CD4-positive, alpha-beta T cell (primary cell): Measurements from ENCODE around the gene RIMKLB. TPM values are rescaled to one million over a fixed set of nuclear protein-coding genes. Genes with fewer than 3 reads are reported as not detected.
"Not testable (repeated sequence)": the region's sequence is repeated elsewhere in the genome, so short reads cannot be mapped to it uniquely, and the experiment has no call there.

ENCODE experiments used
- ATAC-seq: fragments of 200-7000 bp; cut with Tn5 transposase; one replicate; pipeline ENCODE4 v1.10.0; 2022; ENCODE audit warnings: mild to moderate bottlenecking; ENCODE audit not compliant: poor library complexity
- CTCF ChIA-PET: fragments of 350-600 bp; sonication (Branson Sonifier 250); formaldehyde crosslinking; loops from one replicate; lab custom pipeline; 2021; ENCODE audit warnings: antibody characterized with exemption, inconsistent platforms; lab: Charles Lee
- POLR2A ChIA-PET: fragments of 350-600 bp; sonication (Branson Sonifier 250); formaldehyde crosslinking; loops from one replicate; lab custom pipeline; 2021; ENCODE audit warnings: antibody characterized with exemption, inconsistent platforms; lab: Charles Lee
- DNase-seq, 14 experiments: peaks; one replicate each; pipeline ENCODE4 v3.0.0-alpha.2; 2013 to 2020; ENCODE audit warnings: mixed read lengths in 2 of 14
- H3K27ac ChIP-seq, 2 donors: one replicate each; pipeline versions ENCODE4 v1.5.1 to v1.7.0; 2013; ENCODE audit warnings: low read length in 2 of 2, low read depth in 1 of 2, mild to moderate bottlenecking in 1 of 2
- H3K27me3 ChIP-seq, 2 experiments: 1 replicate in 1 of 2; 2 replicates in 1 of 2; pipeline versions ENCODE4 v1.6.1 to v1.7.0; 2013; ENCODE audit warnings: low read length in 2 of 2, control low read depth in 1 of 2, mild to moderate bottlenecking in 1 of 2, moderate library complexity in 1 of 2; ENCODE audit not compliant: insufficient read depth in 2 of 2, control insufficient read depth in 1 of 2
- H3K36me3 ChIP-seq: one replicate; pipeline ENCODE4 v1.6.1; 2013; ENCODE audit warnings: low read length, control low read depth; ENCODE audit not compliant: insufficient read depth
- H3K4me1 ChIP-seq: one replicate; pipeline ENCODE4 v1.6.1; 2013; ENCODE audit warnings: low read length, control low read depth; ENCODE audit not compliant: insufficient read depth
- H3K4me3 ChIP-seq: one replicate; pipeline ENCODE4 v1.5.1; 2013; ENCODE audit warnings: mild to moderate bottlenecking, low read length, moderate library complexity
- H3K9me3 ChIP-seq, 2 experiments: 1 replicate in 1 of 2; 2 replicates in 1 of 2; pipeline versions ENCODE4 v1.6.1 to v1.7.0; 2013; ENCODE audit warnings: low read length in 2 of 2, mild to moderate bottlenecking in 2 of 2, control low read depth in 1 of 2, moderate library complexity in 1 of 2; ENCODE audit not compliant: control insufficient read depth in 1 of 2, insufficient read depth in 1 of 2
- H3K27ac Mint-ChIP-seq: one replicate; pipeline ENCODE4 v1.8.0; 2020; ENCODE audit warnings: mixed read lengths
- H3K27me3 Mint-ChIP-seq: one replicate; pipeline ENCODE4 v1.8.0; 2021; ENCODE audit warnings: mixed read lengths
- H3K36me3 Mint-ChIP-seq: one replicate; pipeline ENCODE4 v1.8.0; 2021; ENCODE audit warnings: low read depth, mixed read lengths
- H3K4me1 Mint-ChIP-seq: one replicate; pipeline ENCODE4 v1.8.0; 2021; ENCODE audit warnings: low read depth, mixed read lengths
- H3K4me3 Mint-ChIP-seq: one replicate; pipeline ENCODE4 v1.8.0; 2020; ENCODE audit warnings: mild to moderate bottlenecking, mixed read lengths
- H3K9me3 Mint-ChIP-seq: one replicate; pipeline ENCODE4 v1.8.0; 2020; ENCODE audit warnings: mixed read lengths
- CTCF ChIP-seq: fragments of 200-600 bp; IDR thresholded peaks from one replicate; pipeline ENCODE4 v1.8.0; 2022; ENCODE audit warnings: antibody characterized with exemption, mild to moderate bottlenecking
- intact Hi-C, 2 experiments: fragments of 100-400 bp; cut with DNase I in 1 of 2; cut with micrococcal nuclease in 1 of 2; formaldehyde crosslinking; loops; one replicate each; pipeline versions ENCODE4 v1.15.1 to v1.9.0; 2023 to 2025; cut with DNase I, micrococcal nuclease
- total RNA-seq, 174 experiments: library from RNA in 2 of 174; stranded (reverse) in 2 of 174; gene quantifications; one replicate each; pipeline ENCODE4 v1.2.3 and lab custom pipeline; 2021 to 2026

The RIMKLB gene
- total RNA-seq, 2 experiments from 2014 or later = 14.8 to 15.2 TPM

GRCh38 chr12:8746046-8746445, 48.3 kb downstream of the RIMKLB start:
- ChIA-PET CTCF (no interaction called here), POLR2A (no interaction called here)
- no peaks in the 10 kb centered on the region for H3K27me3 ChIP-seq
- no peaks in the 10 kb centered on the region for H3K36me3 ChIP-seq
- no peak overlapping the region for H3K4me3 ChIP-seq
- no peaks in the 10 kb centered on the region for H3K9me3 Mint-ChIP-seq
- no peak overlapping the region for H3K4me3 Mint-ChIP-seq
- H3K4me1 Mint-ChIP-seq = no peaks in the 10 kb centered on the region
- H3K36me3 Mint-ChIP-seq = peaks cover 25% of the 10 kb centered on the region
- no peak for TF ChIP-seq CTCF
- H3K27ac Mint-ChIP-seq = no peak overlapping the region
- no peak for ATAC-seq
- intact Hi-C loops = no loop called here
- no peak overlapping the region for H3K27ac ChIP-seq
- no peaks in the 10 kb centered on the region for H3K9me3 ChIP-seq
- no peaks in the 10 kb centered on the region for H3K4me1 ChIP-seq
- no peak for DNase-seq
- H3K27me3 Mint-ChIP-seq = no peaks in the 10 kb centered on the region

GRCh38 chr12:8760076-8760475, 62.3 kb downstream of the RIMKLB start:
- ATAC-seq, DNase-seq, H3K4me3 Mint-ChIP-seq, H3K36me3 ChIP-seq, H3K9me3 Mint-ChIP-seq, POLR2A ChIA-PET, CTCF ChIA-PET, H3K27me3 ChIP-seq, H3K4me3 ChIP-seq, H3K27me3 Mint-ChIP-seq, intact Hi-C loops, H3K4me1 ChIP-seq, H3K27ac ChIP-seq, H3K27ac Mint-ChIP-seq, H3K4me1 Mint-ChIP-seq, H3K9me3 ChIP-seq: not testable (repeated sequence)
- peaks cover 45% of the 10 kb centered on the region for H3K36me3 Mint-ChIP-seq

- CTCF ChIA-PET, intact Hi-C loops, POLR2A ChIA-PET, ATAC-seq, DNase-seq, H3K4me1 Mint-ChIP-seq, H3K27ac ChIP-seq, H3K9me3 Mint-ChIP-seq, H3K27me3 ChIP-seq, H3K4me3 ChIP-seq, H3K27me3 Mint-ChIP-seq, H3K4me1 ChIP-seq, H3K9me3 ChIP-seq, H3K36me3 ChIP-seq, H3K4me3 Mint-ChIP-seq, H3K27ac Mint-ChIP-seq: not testable (repeated sequence)
- H3K36me3 Mint-ChIP-seq = peaks cover 43% of the 10 kb centered on the region
These were observed 64.9 kb downstream of the RIMKLB start for GRCh38 chr12:8762701-8763100.

GRCh38 chr12:8766121-8766520, 68.3 kb downstream of the RIMKLB start:
- POLR2A ChIA-PET, ATAC-seq, CTCF ChIA-PET: not testable (repeated sequence)

More at GRCh38 chr12:8766121-8766520, 68.3 kb downstream of the RIMKLB start:
- H3K27me3 Mint-ChIP-seq, H3K4me1 Mint-ChIP-seq, H3K27ac ChIP-seq, H3K9me3 ChIP-seq, H3K4me3 Mint-ChIP-seq, intact Hi-C loops, H3K9me3 Mint-ChIP-seq, H3K4me1 ChIP-seq, H3K27ac Mint-ChIP-seq, DNase-seq, H3K36me3 ChIP-seq, H3K4me3 ChIP-seq, H3K27me3 ChIP-seq: not testable (repeated sequence)
- H3K36me3 Mint-ChIP-seq = peaks cover 29% of the 10 kb centered on the region
